ENCODE measurements around the gene UCN2. TPM values are rescaled to one million over a fixed set of nuclear protein-coding genes. Genes with fewer than 3 reads are reported as not detected.
A peak's percentile ranks its signal among the peaks of the same experiment; 100 is the strongest.

UCN2 gene, protein sequence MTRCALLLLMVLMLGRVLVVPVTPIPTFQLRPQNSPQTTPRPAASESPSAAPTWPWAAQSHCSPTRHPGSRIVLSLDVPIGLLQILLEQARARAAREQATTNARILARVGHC
- 1 to 10 TPM; 2.3 to 7.2 TPM for polyA plus RNA-seq

- 66 to 70% methylated on average over 6 of the region's 6 CpGs for WGBS, 2 donors
- no peak within 1 kb of the TSS for H3K27ac ChIP-seq (ENCODE audit: low read depth in 2 of 2, low read length in 1 of 2)
Measured at GRCh38 chr3:48563382-48563918, at the start of gene UCN2. TSS of gene UCN2 (minus strand) at chr3:48563781. CDS start at chr3:48563124, 657 bp downstream.

GRCh38 chr3:48612309-48612708, 48.7 kb upstream of the UCN2 start:
- H3K27me3 ChIP-seq (ENCODE audit: control insufficient read depth in 1 of 2, insufficient read depth in 2 of 2, low read length in 2 of 2), result peaks cover 0 to 3% of the 10 kb centered on the region in 2 donors
- no peak overlapping the region for H3K4me3 ChIP-seq (ENCODE audit: low read depth in 1 of 2, low read length in 2 of 2)
- H3K27ac ChIP-seq (ENCODE audit: low read depth in 2 of 2, low read length in 1 of 2), result no peak overlapping the region
- 38 to 47% methylated on average over 1 of the region's 1 CpG for WGBS, 2 donors
- H3K36me3 ChIP-seq (ENCODE audit: control insufficient read depth in 2 of 2, insufficient read depth in 2 of 2, low read length in 1 of 2), result no peaks in the 10 kb centered on the region
- H3K4me1 ChIP-seq (ENCODE audit: control insufficient read depth in 2 of 2, insufficient read depth in 2 of 2, low read length in 1 of 2), result peaks cover 0 to 2% of the 10 kb centered on the region in 2 donors
- peaks cover 2 to 3% of the 10 kb centered on the region in 2 donors for H3K9me3 ChIP-seq (ENCODE audit: control insufficient read depth in 2 of 2, insufficient read depth in 1 of 2, low read depth in 1 of 2, low read length in 1 of 2)

More at GRCh38 chr3:48563382-48563918, at the start of gene UCN2:
- Histone ChIP-seq H3K36me3 (ENCODE audit: control insufficient read depth in 2 of 2, insufficient read depth in 2 of 2, low read length in 1 of 2) (peaks cover 0 to 3% of the 10 kb centered on the region in 2 donors), H3K4me3 (ENCODE audit: low read depth in 1 of 2, low read length in 2 of 2) (no peak within 1 kb of the TSS), H3K9me3 (ENCODE audit: control insufficient read depth in 2 of 2, insufficient read depth in 1 of 2, low read depth in 1 of 2, low read length in 1 of 2) (no peaks in the 10 kb centered on the region), H3K4me1 (ENCODE audit: control insufficient read depth in 2 of 2, insufficient read depth in 2 of 2, low read length in 1 of 2) (peaks cover 0 to 2% of the 10 kb centered on the region in 2 donors), H3K27me3 (ENCODE audit: control insufficient read depth in 1 of 2, insufficient read depth in 2 of 2, low read length in 2 of 2) (no peaks in the 10 kb centered on the region)

- H3K4me3 ChIP-seq (ENCODE audit: low read depth in 1 of 2, low read length in 2 of 2), result peak within 1 kb of the TSS; percentile 84 to 96
- peaks cover 8 to 13% of the 10 kb centered on the region in 2 donors for H3K36me3 ChIP-seq (ENCODE audit: control insufficient read depth in 2 of 2, insufficient read depth in 2 of 2, low read length in 1 of 2)
- no peaks in the 10 kb centered on the region for H3K27me3 ChIP-seq (ENCODE audit: control insufficient read depth in 1 of 2, insufficient read depth in 2 of 2, low read length in 2 of 2)
- peak within 1 kb of the TSS; percentile 80 to 96 for H3K27ac ChIP-seq (ENCODE audit: low read depth in 2 of 2, low read length in 1 of 2)
- H3K9me3 ChIP-seq (ENCODE audit: control insufficient read depth in 2 of 2, insufficient read depth in 1 of 2, low read depth in 1 of 2, low read length in 1 of 2), result no peaks in the 10 kb centered on the region
- peaks cover 0 to 2% of the 10 kb centered on the region in 2 donors for H3K4me1 ChIP-seq (ENCODE audit: control insufficient read depth in 2 of 2, insufficient read depth in 2 of 2, low read length in 1 of 2)
- WGBS, 2 donors, result 2 to 3% methylated on average over 82 to 86 of the region's 86 CpGs
Measured at GRCh38 chr3:48609088-48610005, 45.8 kb upstream of the UCN2 start, which contains the start of gene UQCRC1. TSS of gene UQCRC1 (minus strand) at chr3:48609646. CDS start at chr3:48609620, 26 bp downstream.

- Histone ChIP-seq H3K9me3 (ENCODE audit: control insufficient read depth in 2 of 2, insufficient read depth in 1 of 2, low read depth in 1 of 2, low read length in 1 of 2) (no peaks in the 10 kb centered on the region), H3K27me3 (ENCODE audit: control insufficient read depth in 1 of 2, insufficient read depth in 2 of 2, low read length in 2 of 2) (no peaks in the 10 kb centered on the region), H3K36me3 (ENCODE audit: control insufficient read depth in 2 of 2, insufficient read depth in 2 of 2, low read length in 1 of 2) (peaks cover 20 to 31% of the 10 kb centered on the region in 2 donors), H3K27ac (ENCODE audit: low read depth in 2 of 2, low read length in 1 of 2) (no peak overlapping the region), H3K4me3 (ENCODE audit: low read depth in 1 of 2, low read length in 2 of 2) (no peak overlapping the region), H3K4me1 (ENCODE audit: control insufficient read depth in 2 of 2, insufficient read depth in 2 of 2, low read length in 1 of 2) (peaks cover 0 to 2% of the 10 kb centered on the region in 2 donors)
- 91% methylated on average over 5 of the region's 5 CpGs for WGBS, 2 donors
Measured at GRCh38 chr3:48607519-48607918, 43.9 kb upstream of the UCN2 start.

GRCh38 chr3:48601622-48601994, 38.0 kb upstream of the UCN2 start:
- peaks cover 37 to 62% of the 10 kb centered on the region in 2 donors for H3K36me3 ChIP-seq (ENCODE audit: control insufficient read depth in 2 of 2, insufficient read depth in 2 of 2, low read length in 1 of 2)
- H3K4me3 ChIP-seq (ENCODE audit: low read depth in 1 of 2, low read length in 2 of 2), result no peak overlapping the region
- 37 to 54% methylated on average over 2 of the region's 2 CpGs for WGBS, 2 donors
- no peaks in the 10 kb centered on the region for H3K27me3 ChIP-seq (ENCODE audit: control insufficient read depth in 1 of 2, insufficient read depth in 2 of 2, low read length in 2 of 2)
- H3K9me3 ChIP-seq (ENCODE audit: control insufficient read depth in 2 of 2, insufficient read depth in 1 of 2, low read depth in 1 of 2, low read length in 1 of 2), result no peaks in the 10 kb centered on the region
- H3K27ac ChIP-seq (ENCODE audit: low read depth in 2 of 2, low read length in 1 of 2), result no peak overlapping the region
- peaks cover 2 to 32% of the 10 kb centered on the region in 2 donors for H3K4me1 ChIP-seq (ENCODE audit: control insufficient read depth in 2 of 2, insufficient read depth in 2 of 2, low read length in 1 of 2)

DNA sequence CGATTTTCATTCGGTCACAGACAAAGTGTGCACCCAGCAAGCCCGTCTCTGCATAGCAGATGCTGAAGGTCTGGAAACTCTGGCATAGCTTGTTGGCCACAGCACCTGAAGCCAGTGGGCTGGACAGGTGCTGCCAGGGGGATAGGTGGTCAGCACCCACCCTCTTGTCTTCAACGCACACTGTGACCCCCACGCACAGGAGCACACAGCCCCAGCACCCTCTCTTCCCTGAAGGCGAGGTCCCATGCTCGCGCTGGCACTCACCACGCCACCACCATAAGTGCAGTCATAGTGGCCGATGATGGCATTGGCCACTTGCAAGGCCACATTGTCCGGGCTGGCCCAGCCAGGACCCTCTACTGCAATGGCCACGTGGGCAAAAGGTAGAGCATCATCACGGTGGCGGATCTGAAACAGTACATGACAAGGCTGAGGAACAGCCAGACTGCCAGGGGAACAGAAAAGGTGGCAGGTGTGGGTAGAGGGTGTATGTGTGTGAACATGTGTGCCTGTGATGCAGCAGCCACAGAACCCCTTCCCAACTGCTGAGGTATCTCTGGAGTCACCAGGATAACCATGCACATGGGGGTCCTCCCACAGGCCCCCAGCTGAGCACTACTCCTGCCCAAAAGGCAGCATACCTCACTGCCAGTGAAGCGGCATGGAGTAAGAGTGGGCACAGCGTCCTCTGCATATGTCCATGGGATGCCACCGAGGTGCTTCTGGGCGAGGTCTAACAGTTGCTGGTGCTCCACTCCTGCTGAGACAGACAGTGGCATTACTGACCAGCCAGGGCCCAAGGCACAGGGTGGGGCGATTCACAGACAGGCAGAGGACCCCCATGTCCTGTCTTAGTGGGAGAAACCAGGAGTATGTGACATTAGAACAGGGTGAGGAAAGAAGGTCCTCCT, 37.4 kb upstream of the UCN2 start:
- H3K27ac ChIP-seq (ENCODE audit: low read depth in 2 of 2, low read length in 1 of 2), result peak overlapping the region in 1 of 2 donors; percentile 44
- peaks cover 37 to 62% of the 10 kb centered on the region in 2 donors for H3K36me3 ChIP-seq (ENCODE audit: control insufficient read depth in 2 of 2, insufficient read depth in 2 of 2, low read length in 1 of 2)
- no peak overlapping the region for H3K4me3 ChIP-seq (ENCODE audit: low read depth in 1 of 2, low read length in 2 of 2)
- 90% methylated on average over 19 of the region's 19 CpGs for WGBS, 2 donors
- H3K27me3 ChIP-seq (ENCODE audit: control insufficient read depth in 1 of 2, insufficient read depth in 2 of 2, low read length in 2 of 2), result no peaks in the 10 kb centered on the region
- peaks cover 2 to 35% of the 10 kb centered on the region in 2 donors for H3K4me1 ChIP-seq (ENCODE audit: control insufficient read depth in 2 of 2, insufficient read depth in 2 of 2, low read length in 1 of 2)
- H3K9me3 ChIP-seq (ENCODE audit: control insufficient read depth in 2 of 2, insufficient read depth in 1 of 2, low read depth in 1 of 2, low read length in 1 of 2), result no peaks in the 10 kb centered on the region

GRCh38 chr3:48599509-48600285, 36.1 kb upstream of the UCN2 start:
- Histone ChIP-seq H3K4me3 (ENCODE audit: low read depth in 1 of 2, low read length in 2 of 2) (no peak overlapping the region), H3K27ac (ENCODE audit: low read depth in 2 of 2, low read length in 1 of 2) (peak overlapping the region; percentile 84 to 92)

DNA sequence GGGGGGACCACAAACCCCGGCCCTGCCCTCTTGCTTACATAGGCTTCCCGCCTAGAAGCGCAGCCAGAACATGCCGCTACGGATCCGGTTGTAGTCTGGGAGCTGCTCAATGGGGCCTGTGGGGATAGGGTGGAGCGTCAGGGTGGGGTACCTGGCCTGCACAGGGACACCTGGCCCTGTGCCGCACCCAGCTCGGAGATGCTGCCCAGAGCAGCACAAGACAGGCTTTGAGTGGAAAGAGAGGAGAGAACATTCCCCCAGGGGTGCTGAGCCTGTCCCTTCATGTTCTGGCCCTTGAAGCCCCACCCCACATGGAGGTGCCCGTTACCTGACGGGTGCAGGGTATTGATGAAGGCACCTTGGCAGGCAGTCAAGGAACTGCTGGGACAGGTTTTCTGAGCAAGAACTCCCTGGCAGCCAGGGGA, 35.5 kb upstream of the UCN2 start:
- peak overlapping the region; percentile 84 to 92 for H3K27ac ChIP-seq (ENCODE audit: low read depth in 2 of 2, low read length in 1 of 2)
- WGBS, 2 donors, result 42 to 48% methylated on average over 11 of the region's 11 CpGs
- peaks cover 2 to 46% of the 10 kb centered on the region in 2 donors for H3K4me1 ChIP-seq (ENCODE audit: control insufficient read depth in 2 of 2, insufficient read depth in 2 of 2, low read length in 1 of 2)
- no peaks in the 10 kb centered on the region for H3K27me3 ChIP-seq (ENCODE audit: control insufficient read depth in 1 of 2, insufficient read depth in 2 of 2, low read length in 2 of 2)
- no peak overlapping the region for H3K4me3 ChIP-seq (ENCODE audit: low read depth in 1 of 2, low read length in 2 of 2)
- no peaks in the 10 kb centered on the region for H3K9me3 ChIP-seq (ENCODE audit: control insufficient read depth in 2 of 2, insufficient read depth in 1 of 2, low read depth in 1 of 2, low read length in 1 of 2)
- H3K36me3 ChIP-seq (ENCODE audit: control insufficient read depth in 2 of 2, insufficient read depth in 2 of 2, low read length in 1 of 2), result peaks cover 27 to 47% of the 10 kb centered on the region in 2 donors

More at GRCh38 chr3:48599509-48600285, 36.1 kb upstream of the UCN2 start:
- Histone ChIP-seq H3K4me1 (ENCODE audit: control insufficient read depth in 2 of 2, insufficient read depth in 2 of 2, low read length in 1 of 2) (peaks cover 2 to 46% of the 10 kb centered on the region in 2 donors), H3K36me3 (ENCODE audit: control insufficient read depth in 2 of 2, insufficient read depth in 2 of 2, low read length in 1 of 2) (peaks cover 33 to 53% of the 10 kb centered on the region in 2 donors), H3K27me3 (ENCODE audit: control insufficient read depth in 1 of 2, insufficient read depth in 2 of 2, low read length in 2 of 2) (no peaks in the 10 kb centered on the region), H3K9me3 (ENCODE audit: control insufficient read depth in 2 of 2, insufficient read depth in 1 of 2, low read depth in 1 of 2, low read length in 1 of 2) (no peaks in the 10 kb centered on the region)
- WGBS, 2 donors, result 74 to 81% methylated on average over 12 of the region's 12 CpGs

All from esophagus (tissue), 2 donors.